Occipital lobe (tissue), 2 donors: ENCODE results near the gene ZNF790. TPM values are rescaled to one million over a fixed set of nuclear protein-coding genes. Genes with fewer than 3 reads are reported as not detected.
A peak's percentile ranks its signal among the peaks of the same experiment; 100 is the strongest.
"Not testable (repeated sequence)": the region's sequence is repeated elsewhere in the genome, so short reads cannot be mapped to it uniquely, and the experiment has no call there.

Experiments used
- DNase-seq: peaks from one replicate; lab custom pipeline; 2025; lab: John Stamatoyannopoulos, UW
- total RNA-seq: library from RNA; depleted of rRNA; stranded (reverse); fragments of >200 nt; gene quantifications from one replicate; pipeline ENCODE4 v1.2.3, GENCODE V29; 2014

ZNF790 gene
- total RNA-seq = 26.4 TPM

GRCh38 chr19:36837906-36838783 lies at the start of gene ZNF790:
ZNF790 (minus strand) TSS chr19:36838387; CDS start chr19:36825619, 12,768 bp downstream.
- peak; percentile 86 for DNase-seq

- no peak for DNase-seq
These were observed 39.1 kb upstream of the ZNF790 start for GRCh38 chr19:36876993-36877938.

GRCh38 chr19:36851898-36852297 lies 13.7 kb upstream of the ZNF790 start:
- no peak for DNase-seq

GRCh38 chr19:36850559-36851442 lies 12.6 kb upstream of the ZNF790 start, which contains the start of gene ZNF345:
ZNF345 (plus strand) TSS chr19:36850876; CDS start chr19:36876831, 25,955 bp downstream.
- DNase-seq = peak; percentile 84

DNA sequence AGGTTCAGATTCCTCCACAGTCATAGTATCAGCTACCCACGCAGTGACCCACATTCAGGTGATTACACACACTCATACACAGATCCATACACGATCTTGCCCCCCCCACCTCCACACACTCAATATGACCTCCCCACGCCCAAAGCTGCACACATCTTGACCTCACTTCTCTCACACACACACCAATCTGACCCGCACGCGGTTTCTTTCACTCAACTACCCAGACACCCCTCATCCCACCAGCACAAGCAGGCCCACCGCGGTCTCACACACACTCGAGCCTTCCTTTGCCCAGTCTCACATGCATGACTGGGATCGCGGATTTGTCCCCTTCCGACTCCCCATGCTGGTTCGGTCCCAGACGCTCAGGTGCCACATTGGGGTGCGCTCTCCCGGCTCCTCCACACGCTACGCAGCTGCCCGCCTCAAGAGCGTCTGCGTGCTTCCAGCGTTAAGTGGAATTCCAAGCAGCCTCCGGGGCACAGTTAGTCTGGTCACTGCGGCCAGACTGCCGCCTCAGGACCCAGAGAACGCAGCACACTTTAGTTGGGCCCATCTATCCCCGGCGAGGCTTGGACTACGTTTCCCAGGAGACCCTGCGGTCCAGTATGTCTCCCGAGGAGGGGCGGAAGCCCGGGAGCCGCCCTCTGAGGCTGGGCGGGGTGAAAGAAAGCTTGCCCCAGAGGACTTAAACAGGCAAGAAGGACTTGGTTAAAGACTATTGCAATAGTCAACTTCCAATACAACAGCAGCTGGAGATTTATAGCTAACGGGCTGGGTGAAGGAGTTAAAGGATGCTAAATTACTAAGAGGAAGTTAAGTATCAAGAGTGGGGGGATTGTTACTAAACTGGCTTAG lies 11.7 kb upstream of the ZNF790 start:
- peak; percentile 86 for DNase-seq

DNA sequence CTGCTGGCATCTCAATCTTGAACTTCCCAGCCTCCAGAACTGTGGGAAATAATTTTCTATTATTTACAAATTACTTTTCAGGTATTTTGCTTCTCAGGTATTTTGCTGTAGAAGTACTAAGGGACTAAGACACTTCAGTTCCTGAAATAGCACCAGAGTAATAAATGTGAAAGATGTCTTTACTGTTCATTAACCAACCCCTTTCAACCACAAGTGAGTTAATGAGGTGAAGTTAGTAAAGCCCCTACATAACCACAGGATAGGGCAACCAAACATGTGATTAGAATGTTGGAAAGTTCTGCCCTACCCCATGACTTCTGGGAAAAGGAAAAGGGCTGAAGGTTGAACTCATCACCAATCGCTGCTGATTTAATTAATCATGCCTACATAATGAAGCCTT lies 9.8 kb upstream of the ZNF790 start:
- no peak for DNase-seq

GRCh38 chr19:36838784-36839324 lies 667 bp upstream of the ZNF790 start:
- no peak for DNase-seq

- no peak for DNase-seq
These were observed 846 bp downstream of the ZNF790 start for GRCh38 chr19:36837176-36837905.

DNA sequence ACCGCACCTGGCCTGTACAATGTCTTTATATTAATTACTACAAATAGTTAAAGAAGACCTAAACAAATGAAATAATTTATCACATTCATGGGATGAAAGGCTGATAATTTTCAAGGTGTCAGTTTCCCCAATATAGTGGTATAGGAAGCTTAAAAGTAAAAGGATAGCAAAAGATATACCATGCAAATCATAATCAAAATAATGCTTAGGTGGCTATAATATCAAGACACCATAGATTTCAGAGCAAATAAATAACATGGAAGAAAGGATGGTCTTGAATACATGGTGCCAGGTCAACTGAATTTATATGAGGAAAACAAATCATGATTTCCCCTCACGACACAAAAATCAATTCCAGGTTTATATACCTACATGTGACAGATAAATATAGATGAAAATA lies 4.8 kb downstream of the ZNF790 start:
- DNase-seq = no peak

DNA sequence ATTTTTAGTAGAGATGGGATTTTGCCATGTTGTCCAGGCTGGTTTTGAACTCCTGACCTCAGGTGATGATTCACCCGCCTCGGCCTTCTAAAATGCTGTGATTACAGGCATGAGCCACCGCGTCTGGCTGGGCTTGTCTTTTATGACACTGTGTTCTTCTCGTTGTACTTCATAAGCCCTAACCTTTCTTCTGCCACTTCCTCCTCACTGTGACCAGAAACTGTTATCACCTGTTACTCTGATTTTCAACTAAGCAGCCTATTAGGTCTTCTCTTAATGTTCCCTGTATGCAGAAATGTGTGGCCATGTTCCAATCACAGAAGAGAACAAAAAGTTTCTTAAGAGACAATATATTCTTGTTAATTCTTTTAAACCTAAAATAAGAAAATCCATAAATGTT lies 16.4 kb downstream of the ZNF790 start:
- no peak for DNase-seq

GRCh38 chr19:36819130-36819630 lies 19.0 kb downstream of the ZNF790 start:
- no peak for DNase-seq

- DNase-seq = no peak
These were observed 31.2 kb downstream of the ZNF790 start for GRCh38 chr19:36807029-36807428.

GRCh38 chr19:36805364-36805763 lies 32.8 kb downstream of the ZNF790 start:
- no peak for DNase-seq

DNA sequence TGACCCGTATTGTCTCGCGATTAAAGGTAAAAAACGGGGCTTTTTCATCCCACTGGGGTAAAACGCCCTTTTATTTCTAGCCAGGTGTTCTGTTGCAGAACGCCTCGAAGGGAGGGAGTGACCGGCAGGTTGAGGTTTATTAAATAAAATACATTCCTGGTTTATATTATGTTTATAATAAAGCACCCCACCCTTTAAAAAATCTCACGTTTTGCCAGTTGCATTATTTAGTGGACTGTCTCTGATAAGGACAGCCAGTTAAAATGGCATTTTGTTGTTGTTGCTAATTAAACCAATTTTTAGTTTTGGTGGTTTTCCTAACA lies 40.4 kb downstream of the ZNF790 start:
- no peak for DNase-seq

- DNase-seq = no peak
These were observed 41.5 kb downstream of the ZNF790 start for GRCh38 chr19:36796714-36796992.

DNA sequence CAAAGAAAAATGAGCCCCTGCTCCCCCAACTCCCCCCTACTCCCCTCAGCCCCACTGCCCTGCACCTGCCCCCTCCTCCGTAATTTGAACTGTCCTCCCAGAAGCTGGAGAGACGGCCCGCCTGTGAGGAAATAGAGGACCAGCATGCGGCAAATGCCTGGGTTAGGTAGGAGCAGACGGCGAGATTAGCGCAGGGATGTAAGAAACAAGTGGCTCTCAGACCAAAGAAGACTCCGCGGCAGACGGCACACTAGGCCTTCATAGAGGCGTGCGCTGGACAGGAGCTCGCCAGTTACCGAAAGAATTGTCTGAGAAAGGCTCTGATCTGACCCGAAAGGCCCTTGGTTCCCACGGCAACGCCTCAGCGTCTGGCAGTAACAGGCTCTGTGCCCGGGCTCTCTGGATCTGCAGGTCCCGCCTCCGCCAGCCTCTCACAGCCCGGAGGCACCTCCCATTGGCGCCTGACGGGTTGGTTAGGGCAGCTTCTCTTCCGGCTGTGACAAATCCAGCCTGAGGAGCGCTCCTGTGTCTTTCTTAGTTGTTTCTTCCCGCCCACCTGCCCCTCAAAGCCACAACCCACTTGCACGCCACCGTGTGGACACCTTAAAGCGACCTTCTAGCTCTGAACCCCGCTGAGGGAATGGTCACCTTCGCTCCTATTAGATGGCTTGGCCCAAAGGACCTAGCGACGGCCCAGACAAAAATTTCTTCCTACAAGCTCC lies 46.6 kb downstream of the ZNF790 start:
- not testable (repeated sequence) for DNase-seq

DNA sequence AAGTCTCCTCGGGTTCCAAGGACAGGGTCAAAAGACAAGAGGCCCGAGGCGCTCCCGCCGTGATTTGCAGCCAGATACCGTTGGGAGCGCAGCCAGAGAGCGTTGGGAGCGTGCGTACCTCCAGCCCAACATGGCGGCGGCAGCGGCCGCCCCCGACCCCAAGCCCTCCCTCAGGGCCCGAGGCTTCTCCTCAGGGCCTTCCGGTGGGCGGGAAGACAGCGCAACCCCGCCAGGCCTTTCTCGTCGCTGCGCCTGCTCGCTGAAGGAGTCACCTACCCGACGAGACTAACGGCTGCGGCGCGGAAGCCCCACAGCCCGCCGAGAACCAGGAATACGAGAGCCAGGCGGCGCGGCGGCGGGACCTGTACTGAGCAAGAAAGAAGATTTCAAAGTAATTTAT lies 62.4 kb downstream of the ZNF790 start:
- DNase-seq = no peak

- DNase-seq = no peak
These were observed 65.0 kb downstream of the ZNF790 start for GRCh38 chr19:36773223-36773579.
